Loucy (cell line): ENCODE results near the gene IER2.

Experiments
- EZH2phosphoT487 ChIP-seq: fragments of 200-600 bp; IDR thresholded peaks from 2 replicates; pipeline ENCODE4 v1.6.1; 2018; ENCODE audit warnings: antibody characterized with exemption, mild to moderate bottlenecking, moderate library complexity, borderline replicate concordance
- TF ChIP-seq, protein P1 (sequence below): fragments of 200-600 bp; sonication (generic); conservative IDR thresholded peaks from 2 replicates; pipeline ENCODE4 v1.5.1; 2014; ENCODE audit warnings: mild to moderate bottlenecking, antibody characterized with exemption, low read length

GRCh38 chr19:13100841-13101589 lies 49.2 kb upstream of the IER2 start:
- no peak for TF ChIP-seq EZH2phosphoT487
- TF ChIP-seq, protein P1, sequence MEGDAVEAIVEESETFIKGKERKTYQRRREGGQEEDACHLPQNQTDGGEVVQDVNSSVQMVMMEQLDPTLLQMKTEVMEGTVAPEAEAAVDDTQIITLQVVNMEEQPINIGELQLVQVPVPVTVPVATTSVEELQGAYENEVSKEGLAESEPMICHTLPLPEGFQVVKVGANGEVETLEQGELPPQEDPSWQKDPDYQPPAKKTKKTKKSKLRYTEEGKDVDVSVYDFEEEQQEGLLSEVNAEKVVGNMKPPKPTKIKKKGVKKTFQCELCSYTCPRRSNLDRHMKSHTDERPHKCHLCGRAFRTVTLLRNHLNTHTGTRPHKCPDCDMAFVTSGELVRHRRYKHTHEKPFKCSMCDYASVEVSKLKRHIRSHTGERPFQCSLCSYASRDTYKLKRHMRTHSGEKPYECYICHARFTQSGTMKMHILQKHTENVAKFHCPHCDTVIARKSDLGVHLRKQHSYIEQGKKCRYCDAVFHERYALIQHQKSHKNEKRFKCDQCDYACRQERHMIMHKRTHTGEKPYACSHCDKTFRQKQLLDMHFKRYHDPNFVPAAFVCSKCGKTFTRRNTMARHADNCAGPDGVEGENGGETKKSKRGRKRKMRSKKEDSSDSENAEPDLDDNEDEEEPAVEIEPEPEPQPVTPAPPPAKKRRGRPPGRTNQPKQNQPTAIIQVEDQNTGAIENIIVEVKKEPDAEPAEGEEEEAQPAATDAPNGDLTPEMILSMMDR, result peak; percentile 84
